Measurements from ENCODE around the gene MAP2K3.

MAP2K3 gene

DNA sequence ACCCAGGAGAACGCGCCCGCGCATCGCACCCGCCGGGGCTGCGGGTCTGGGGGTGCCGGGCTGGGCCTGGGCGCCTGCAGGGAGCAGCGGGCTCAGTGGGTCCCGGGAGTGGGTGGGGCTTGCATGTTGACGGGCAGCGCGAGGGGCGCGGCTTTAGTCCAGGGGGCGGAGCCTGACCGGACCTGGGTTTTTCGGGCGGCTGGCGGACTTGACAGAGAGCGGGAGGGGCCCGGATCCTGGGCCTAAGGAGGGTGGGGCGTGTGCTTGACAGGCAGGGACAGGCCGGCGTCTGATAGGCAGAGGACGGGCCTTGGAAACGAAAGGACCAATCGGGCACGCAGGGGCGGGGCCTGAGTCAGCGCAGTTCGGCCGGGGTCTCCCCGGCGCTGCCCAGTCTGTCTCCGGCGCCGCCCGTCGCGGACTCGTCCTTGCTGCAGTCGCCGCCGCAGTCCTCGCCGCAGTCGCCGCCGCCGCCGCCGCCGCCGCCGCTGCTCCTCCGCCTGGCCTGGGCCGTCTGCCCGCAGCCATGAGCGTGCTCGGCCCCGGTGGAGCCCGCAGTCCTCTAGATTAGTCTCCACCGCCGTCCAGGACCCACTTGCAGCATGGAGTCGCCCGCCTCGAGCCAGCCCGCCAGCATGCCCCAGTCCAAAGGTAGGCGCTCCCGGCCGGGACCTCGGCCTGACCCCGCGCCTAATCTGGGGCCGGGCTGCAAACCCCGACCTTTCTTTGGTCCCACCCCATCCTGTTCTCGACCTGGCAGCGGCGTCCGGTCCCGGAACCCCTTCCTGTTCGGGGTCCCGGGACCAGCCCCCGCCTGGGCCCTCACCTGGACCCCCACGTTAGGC lies at the start of gene MAP2K3 (continued):
- TF ChIP-seq ATF2 (tag by site-specific recombination; IDR thresholded peaks at IDR 0.05; ENCODE audit: low read depth) (no peak), SP3 (tag by site-specific recombination; IDR thresholded peaks at IDR 0.05) (peak; percentile 79), ZNF776 (tag by site-specific recombination; IDR thresholded peaks at IDR 0.05; ENCODE audit: borderline replicate concordance) (no peak), ZNF792 (tag by site-specific recombination; IDR thresholded peaks at IDR 0.05) (no peak)

- POLR2A ChIA-PET = no interaction called here
Observed at GRCh38 chr17:21235921-21236320, 48.6 kb upstream of the MAP2K3 start.

More at GRCh38 chr17:21235921-21236320, 48.6 kb upstream of the MAP2K3 start:
- H3K9me3 ChIP-seq (ENCODE audit: control insufficient read depth, insufficient read depth, low read depth, low read length) = no peaks in the 10 kb centered on the region
- H3K27ac ChIP-seq (ENCODE audit: extremely low read depth, low read depth, low read length) = no peak overlapping the region
- TF ChIP-seq ZNF148 (tag by site-specific recombination; IDR thresholded peaks at IDR 0.05; ENCODE audit: borderline replicate concordance) (0 out of 2 replicates have a peak, but pooled peaks have one; percentile 15), KLF16 (tag by site-specific recombination; IDR thresholded peaks at IDR 0.05) (0 out of 2 replicates have a peak, but pooled peaks have one; percentile 46), ZXDB (tag by site-specific recombination; IDR thresholded peaks at IDR 0.05) (no peak), OVOL3 (tag by site-specific recombination; IDR thresholded peaks at IDR 0.05) (no peak), ZNF610 (tag by site-specific recombination; IDR thresholded peaks at IDR 0.05; ENCODE audit: borderline replicate concordance) (no peak), ZNF747 (tag by site-specific recombination; IDR thresholded peaks at IDR 0.05) (0 out of 2 replicates have a peak, but pooled peaks have one; percentile 43), ZFHX2 (tag by site-specific recombination; conservative IDR thresholded peaks at IDR 0.05) (peak; percentile 100), ZNF571 (tag by site-specific recombination; IDR thresholded peaks at IDR 0.05) (peak; percentile 61; the same call in 1 of the 2 replicates), ZNF157 (tag by site-specific recombination; IDR thresholded peaks at IDR 0.05) (peak; percentile 41; the same call in 1 of the 2 replicates), ZNF366 (tag by site-specific recombination; conservative IDR thresholded peaks at IDR 0.05) (peak; percentile 92), EGR2 (tag by site-specific recombination; IDR thresholded peaks at IDR 0.05; ENCODE audit: low read depth) (peak; percentile 100), ZNF768 (tag by site-specific recombination; IDR thresholded peaks at IDR 0.05) (no peak), ZNF555 (tag by site-specific recombination; conservative IDR thresholded peaks at IDR 0.05) (no peak), ATF2 (tag by site-specific recombination; IDR thresholded peaks at IDR 0.05; ENCODE audit: low read depth) (no peak)
- H3K4me1 ChIP-seq (ENCODE audit: control insufficient read depth, insufficient read depth, low read length) = no peaks in the 10 kb centered on the region; the same call in 1 of the 2 replicates
- no peaks in the 10 kb centered on the region for H3K36me3 ChIP-seq (ENCODE audit: control insufficient read depth in 2 of 2, insufficient read depth in 1 of 2, low read length in 2 of 2)
- H3K4me3 ChIP-seq (ENCODE audit: low read depth, low read length) = no peak overlapping the region
- CTCF ChIA-PET = no interaction called here

Measured in HEK293 (cell line).